ENCODE data around the gene ANKLE2. TPM values are rescaled to one million over a fixed set of nuclear protein-coding genes. Genes with fewer than 3 reads are reported as not detected.
A peak's percentile ranks its signal among the peaks of the same experiment; 100 is the strongest.

Gene ANKLE2
- total RNA-seq, 4 donors from 2014 or later, result 57.9 to 94.5 (median 60.5) TPM

DNA sequence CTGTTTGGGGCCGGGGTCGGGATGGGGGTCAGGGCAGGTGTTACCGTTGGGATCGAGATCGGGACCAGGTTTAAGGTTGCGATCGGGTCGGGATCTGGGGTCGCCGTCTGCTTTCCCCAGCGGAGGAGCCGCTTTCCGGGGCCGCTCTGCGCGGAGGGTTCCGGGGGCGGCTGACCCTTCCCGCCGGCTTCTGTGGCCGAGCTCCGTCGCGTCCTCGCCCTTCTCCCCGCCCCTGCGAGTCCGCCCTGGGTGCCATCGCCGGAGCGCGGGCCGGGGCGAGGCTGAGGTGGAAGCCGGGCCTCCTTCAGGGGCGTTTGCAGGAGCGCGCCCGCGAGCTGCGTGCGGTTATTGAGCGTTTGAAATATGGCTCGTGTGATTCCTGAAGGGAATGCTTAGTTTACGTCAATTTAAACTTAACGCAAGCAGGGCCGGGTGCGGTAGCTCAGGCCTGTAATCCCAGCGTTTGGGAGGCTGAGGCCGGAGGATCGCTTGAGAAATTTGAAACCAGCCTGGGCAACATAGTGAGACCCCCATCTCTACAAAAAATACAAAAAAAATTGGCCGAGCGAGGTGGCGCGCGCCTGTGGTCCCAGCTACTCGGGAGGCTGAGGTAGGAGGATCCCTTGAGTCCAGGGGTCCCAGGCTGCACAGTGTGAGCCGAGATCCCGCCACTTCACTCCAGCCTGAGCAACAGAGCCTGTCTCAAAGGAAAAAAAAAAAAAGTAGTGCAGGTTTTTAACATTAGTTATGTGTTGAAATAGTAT, 50.4 kb downstream of the ANKLE2 start:
- DNase-seq (ENCODE audit: low spot score in 2 of 2), result no peak
- peak overlapping the region; percentile 71 for H3K4me3 ChIP-seq (ENCODE audit: low read depth, poor library complexity, severe bottlenecking)

DNA sequence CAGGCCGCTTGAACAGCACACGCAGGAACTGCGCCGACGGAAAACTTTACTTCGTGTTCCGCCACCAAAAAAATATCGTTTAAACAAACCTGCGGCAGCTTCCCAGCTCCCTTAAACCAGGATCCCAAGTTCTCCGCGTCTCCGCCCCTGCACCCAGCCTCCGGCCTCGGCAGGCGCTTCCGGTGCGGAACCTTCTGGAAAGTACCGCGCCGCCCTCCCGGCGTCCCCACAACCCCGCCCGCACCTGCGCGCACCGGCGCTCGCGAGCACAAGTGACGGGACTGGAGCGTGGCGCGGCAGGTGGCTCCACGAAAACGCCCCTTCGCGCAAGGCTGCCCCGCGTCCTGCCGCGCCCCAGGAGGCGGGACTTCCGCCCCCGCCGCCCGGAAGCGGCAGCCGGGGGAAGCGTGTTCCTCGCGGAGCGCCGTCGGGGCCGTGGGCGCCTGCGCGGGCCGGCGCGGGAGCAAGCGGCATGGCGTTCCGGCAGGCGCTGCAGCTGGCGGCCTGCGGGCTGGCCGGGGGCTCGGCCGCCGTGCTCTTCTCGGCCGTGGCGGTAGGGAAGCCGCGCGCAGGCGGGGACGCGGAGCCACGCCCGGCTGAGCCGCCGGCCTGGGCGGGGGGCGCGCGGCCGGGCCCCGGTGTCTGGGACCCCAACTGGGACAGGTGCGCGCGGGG, 51.1 kb downstream of the ANKLE2 start, which contains the start of gene PGAM5:
TSS of gene PGAM5 (plus strand) at position 438 of the 675 bp plus-strand sequence. CDS start at position 473, 35 bp downstream.
- H3K4me3 ChIP-seq (ENCODE audit: low read depth, poor library complexity, severe bottlenecking), result peak within 1 kb of the TSS; percentile 71
- intact Hi-C loops (cut with DNase I; ENCODE audit: low total_unique reads), result no loop called here
- 1% methylated on average over 21 to 54 of the region's 94 CpGs for WGBS, 2 donors
- DNase-seq (ENCODE audit: low spot score in 2 of 2), result peak; percentile 65 to 95
- TF ChIP-seq CTCF (IDR thresholded peaks at IDR 0.05), result no peak
- TF ChIP-seq POLR2A (IDR thresholded peaks at IDR 0.05), result no peak

More for the DNA sequence above, 50.4 kb downstream of the ANKLE2 start:
- intact Hi-C loops (cut with DNase I; ENCODE audit: low total_unique reads), result no loop called here
- no peak for TF ChIP-seq CTCF (IDR thresholded peaks at IDR 0.05)
- no peak for TF ChIP-seq POLR2A (IDR thresholded peaks at IDR 0.05)
- 18 to 30% methylated on average over 17 to 34 of the region's 59 CpGs for WGBS, 2 donors

- H3K4me3 ChIP-seq (ENCODE audit: low read depth, poor library complexity, severe bottlenecking), result peak overlapping the region; percentile 71
- WGBS, 2 donors, result 1 to 3% methylated on average over 13 to 26 of the region's 26 CpGs
- no peak for TF ChIP-seq CTCF (IDR thresholded peaks at IDR 0.05)
- no peak for TF ChIP-seq POLR2A (IDR thresholded peaks at IDR 0.05)
- intact Hi-C loops (cut with DNase I; ENCODE audit: low total_unique reads), result no loop called here
- DNase-seq (ENCODE audit: low spot score in 2 of 2), result peak in 1 of 2 donors; percentile 86
Measured at GRCh38 chr12:132710043-132710404, 51.6 kb downstream of the ANKLE2 start.

DNA sequence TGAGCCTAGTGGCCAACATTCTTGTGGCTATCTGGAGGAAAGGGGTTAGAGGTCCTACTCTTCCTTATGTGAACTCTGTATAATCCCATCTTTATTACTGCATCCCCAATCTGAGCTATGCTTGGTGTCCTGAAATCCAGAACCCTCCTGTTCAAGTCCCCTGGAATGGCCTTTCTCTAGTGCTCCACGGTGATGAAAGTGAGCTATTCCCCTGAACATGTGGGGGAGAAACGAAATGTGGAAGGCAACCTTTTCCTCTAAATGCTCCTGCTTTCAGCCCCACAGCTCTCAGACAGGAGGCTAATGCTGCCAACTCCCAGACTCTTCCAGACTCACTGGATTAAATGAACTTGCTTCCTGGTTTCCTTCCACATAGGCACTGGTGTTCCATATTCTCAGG, 53.5 kb downstream of the ANKLE2 start:
- DNase-seq (ENCODE audit: low spot score in 2 of 2), result no peak
- no peak overlapping the region for H3K4me3 ChIP-seq (ENCODE audit: low read depth, poor library complexity, severe bottlenecking)
- WGBS, 2 donors, result 85 to 86% methylated on average over 2 of the region's 2 CpGs
- intact Hi-C loops (cut with DNase I; ENCODE audit: low total_unique reads), result no loop called here
- TF ChIP-seq CTCF (IDR thresholded peaks at IDR 0.05) (no peak), POLR2A (IDR thresholded peaks at IDR 0.05) (no peak)

DNA sequence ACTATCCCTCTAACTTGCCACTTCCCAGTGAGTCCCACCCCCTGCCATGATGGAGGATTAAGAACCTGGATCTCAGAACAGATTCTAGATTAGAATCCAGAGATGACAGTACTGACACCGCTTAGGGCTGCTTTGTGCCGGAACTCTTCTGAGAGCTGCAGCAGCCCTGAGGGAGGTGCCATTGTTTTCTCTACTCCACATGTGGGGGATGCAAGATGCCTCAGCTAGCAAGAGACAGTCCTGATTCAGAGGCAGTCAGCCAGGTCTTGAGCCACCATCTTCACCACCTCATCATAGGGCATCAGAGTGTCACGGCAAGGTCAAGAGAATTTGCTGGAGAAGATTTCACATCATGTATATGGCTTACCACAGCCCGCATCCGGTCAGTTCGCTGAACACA, 54.4 kb downstream of the ANKLE2 start:
- 93 to 95% methylated on average over 6 of the region's 6 CpGs for WGBS, 2 donors
- intact Hi-C loops (cut with DNase I; ENCODE audit: low total_unique reads), result no loop called here
- no peak for DNase-seq (ENCODE audit: low spot score in 2 of 2)
- H3K4me3 ChIP-seq (ENCODE audit: low read depth, poor library complexity, severe bottlenecking), result no peak overlapping the region
- TF ChIP-seq CTCF (IDR thresholded peaks at IDR 0.05), result no peak
- no peak for TF ChIP-seq POLR2A (IDR thresholded peaks at IDR 0.05)

Measured in lower leg skin (tissue), 4 donors.